Testis (tissue), 3 donors: ENCODE data around the gene TFPT. TPM values are rescaled to one million over a fixed set of nuclear protein-coding genes. Genes with fewer than 3 reads are reported as not detected.

ENCODE experiments used
- DNase-seq: peaks from one replicate; pipeline ENCODE4 v3.0.0-alpha.2; 2019
- H3K27ac ChIP-seq, 2 donors: fragments of 200-600 bp; sonication (generic); one replicate each; pipeline ENCODE4 v1.5.1; 2019
- H3K27me3 ChIP-seq: fragments of 200-600 bp; sonication (generic); one replicate; pipeline ENCODE4 v1.5.1; 2019
- H3K36me3 ChIP-seq: fragments of 200-600 bp; sonication (generic); one replicate; pipeline ENCODE4 v1.5.1; 2017; ENCODE audit warnings: low read depth; ENCODE audit errors: missing control alignments
- H3K4me1 ChIP-seq: fragments of 200-600 bp; sonication (generic); one replicate; pipeline ENCODE4 v1.5.1; 2019
- H3K4me3 ChIP-seq, 2 donors: fragments of 200-600 bp; sonication (generic); one replicate each; pipeline ENCODE4 v1.5.1; 2017 to 2019
- H3K9me3 ChIP-seq: fragments of 200-600 bp; sonication (generic); one replicate; pipeline ENCODE4 v1.5.1; 2017
- POLR2A ChIP-seq: fragments of 450-650 bp; IDR thresholded peaks from one replicate; pipeline ENCODE4 v1.6.1; 2017; ENCODE audit warnings: antibody characterized with exemption, mild to moderate bottlenecking, moderate library complexity
- WGBS, 2 donors: methylation state at CpG; one replicate each; pipeline ENCODE4 v1.1.5; 2018; 5-methylcytosine and 5-hydroxymethylcytosine counted together
- intact Hi-C: fragments of 100-400 bp; cut with DNase I; formaldehyde crosslinking; loops from one replicate; pipeline ENCODE4 v1.15.1; 2023; ENCODE audit warnings: low total_unique reads
- polyA plus RNA-seq: library from polyadenylated mRNA; stranded (reverse); fragments of 350-450 nt; fragmentation: Illumina TruSeq; extraction: RNeasy Lipid Tissue Mini Kit (QIAGEN cat#74804); gene quantifications from one replicate; pipeline ENCODE4 v1.2.3, GENCODE V29; 2014; ENCODE audit warnings: low read depth, low replicate concordance; ENCODE audit not compliant: insufficient read depth
- total RNA-seq, 2 donors: library from RNA; depleted of rRNA; stranded (reverse); fragments of >200 nt; gene quantifications; one replicate each; pipeline ENCODE4 v1.2.3, GENCODE V29; 2016
- TF ChIP-seq, protein P1 (sequence below), 3 experiments: fragments of 450-650 bp in 2 of 3; fragments of 200-600 bp in 1 of 3; sonication (generic) in 1 of 3; IDR thresholded peaks; one replicate each; pipeline ENCODE4 v1.5.1; 2016 to 2019; ENCODE audit warnings: antibody characterized with exemption in 3 of 3, mild to moderate bottlenecking in 2 of 3, moderate library complexity in 1 of 3

The TFPT gene
- total and polyA plus RNA-seq, 3 donors from 2014 or later = 11.2 to 16.0 (median 12.9) TPM

DNA sequence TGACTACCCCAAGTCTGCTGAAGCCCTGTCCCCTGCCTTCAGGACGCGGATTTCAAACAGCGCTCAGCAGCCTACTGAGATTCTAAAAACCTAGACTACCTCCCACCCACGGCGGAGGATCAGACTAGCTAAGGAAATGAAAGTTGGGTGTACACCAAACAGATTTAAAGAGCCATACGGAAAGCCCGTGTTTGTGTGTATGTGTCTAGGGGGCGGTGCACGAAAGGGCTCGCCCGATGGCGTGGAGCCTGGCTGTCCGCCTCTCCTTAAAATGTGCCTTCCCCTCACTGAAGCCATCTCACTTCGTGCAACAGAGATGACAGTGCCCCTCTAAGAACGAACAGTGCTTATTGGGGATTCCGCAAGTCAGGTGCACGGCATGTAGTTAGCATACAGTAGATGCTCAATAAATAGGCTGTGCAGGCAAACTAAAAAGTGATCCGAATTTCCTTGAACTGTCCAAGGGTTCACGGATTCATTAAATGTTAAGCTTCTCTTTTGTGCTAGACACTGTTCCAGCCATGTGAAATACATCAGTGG, 43.4 kb upstream of the TFPT start:
- TF ChIP-seq POLR2A = no peak
- TF ChIP-seq, protein P1, sequence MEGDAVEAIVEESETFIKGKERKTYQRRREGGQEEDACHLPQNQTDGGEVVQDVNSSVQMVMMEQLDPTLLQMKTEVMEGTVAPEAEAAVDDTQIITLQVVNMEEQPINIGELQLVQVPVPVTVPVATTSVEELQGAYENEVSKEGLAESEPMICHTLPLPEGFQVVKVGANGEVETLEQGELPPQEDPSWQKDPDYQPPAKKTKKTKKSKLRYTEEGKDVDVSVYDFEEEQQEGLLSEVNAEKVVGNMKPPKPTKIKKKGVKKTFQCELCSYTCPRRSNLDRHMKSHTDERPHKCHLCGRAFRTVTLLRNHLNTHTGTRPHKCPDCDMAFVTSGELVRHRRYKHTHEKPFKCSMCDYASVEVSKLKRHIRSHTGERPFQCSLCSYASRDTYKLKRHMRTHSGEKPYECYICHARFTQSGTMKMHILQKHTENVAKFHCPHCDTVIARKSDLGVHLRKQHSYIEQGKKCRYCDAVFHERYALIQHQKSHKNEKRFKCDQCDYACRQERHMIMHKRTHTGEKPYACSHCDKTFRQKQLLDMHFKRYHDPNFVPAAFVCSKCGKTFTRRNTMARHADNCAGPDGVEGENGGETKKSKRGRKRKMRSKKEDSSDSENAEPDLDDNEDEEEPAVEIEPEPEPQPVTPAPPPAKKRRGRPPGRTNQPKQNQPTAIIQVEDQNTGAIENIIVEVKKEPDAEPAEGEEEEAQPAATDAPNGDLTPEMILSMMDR (IDR thresholded peaks at IDR 0.05) = no peak
- H3K27ac ChIP-seq = peak overlapping the region; percentile 93 to 97
- WGBS, 2 donors = 7% methylated on average over 19 of the region's 19 CpGs
- peak overlapping the region; percentile 76 to 78 for H3K4me3 ChIP-seq
- intact Hi-C loops = no loop called here
- no peaks in the 10 kb centered on the region for H3K27me3 ChIP-seq
- no peaks in the 10 kb centered on the region for H3K9me3 ChIP-seq
- H3K36me3 ChIP-seq = no peaks in the 10 kb centered on the region
- H3K4me1 ChIP-seq = peaks cover 20% of the 10 kb centered on the region
- no peak for DNase-seq

DNA sequence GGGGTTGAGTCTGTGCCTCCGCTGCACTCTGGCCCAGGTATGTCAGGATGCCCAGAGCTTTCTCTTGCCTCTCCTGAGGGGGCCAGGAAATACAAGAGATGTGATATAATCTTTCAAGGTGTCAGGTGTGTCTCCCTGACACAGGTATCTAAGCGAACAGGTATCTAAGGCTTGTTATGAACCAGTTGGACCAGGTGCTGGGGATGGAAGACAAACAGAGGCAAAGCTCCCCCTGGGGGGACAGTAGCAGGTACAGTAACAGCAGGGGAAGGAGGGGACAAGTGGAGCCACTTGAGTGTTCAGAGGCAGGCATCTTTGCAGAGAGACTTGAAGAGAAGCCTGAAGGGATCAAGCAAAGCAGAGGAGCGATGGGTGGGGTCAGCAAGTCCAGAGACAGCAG, 41.5 kb upstream of the TFPT start:
- 92 to 93% methylated on average over 2 to 3 of the region's 3 CpGs for WGBS, 2 donors
- Histone ChIP-seq H3K4me1 (peaks cover 20% of the 10 kb centered on the region), H3K4me3 (no peak overlapping the region), H3K27me3 (no peaks in the 10 kb centered on the region), H3K9me3 (no peaks in the 10 kb centered on the region), H3K36me3 (no peaks in the 10 kb centered on the region), H3K27ac (no peak overlapping the region)
- TF ChIP-seq, protein P1 (IDR thresholded peaks at IDR 0.05) = no peak
- TF ChIP-seq POLR2A = no peak
- no peak for DNase-seq
- intact Hi-C loops = no loop called here

DNA sequence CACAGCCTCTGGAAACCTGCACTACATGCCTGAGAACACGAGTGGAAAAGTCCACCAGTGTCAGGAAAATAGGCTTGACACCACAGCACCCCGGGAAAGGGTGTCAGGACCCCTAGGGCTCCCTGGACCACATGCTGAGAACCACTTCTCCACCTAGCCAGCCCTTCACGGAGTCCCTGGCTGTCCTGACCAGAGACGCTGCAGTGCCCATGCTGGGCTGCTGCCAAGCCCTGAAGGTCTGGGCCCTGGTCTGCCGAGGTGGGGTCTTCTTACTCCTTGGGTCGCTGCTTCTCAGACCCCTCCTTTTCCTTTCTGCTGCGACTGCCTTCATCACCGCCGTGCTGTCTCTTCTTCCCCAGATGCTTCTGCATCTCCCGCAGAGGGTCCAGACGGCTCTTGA, 41.0 kb upstream of the TFPT start:
- WGBS, 2 donors = 73 to 77% methylated on average over 9 to 11 of the region's 11 CpGs
- Histone ChIP-seq H3K4me1 (peaks cover 20% of the 10 kb centered on the region), H3K36me3 (no peaks in the 10 kb centered on the region), H3K9me3 (no peaks in the 10 kb centered on the region), H3K4me3 (no peak overlapping the region), H3K27me3 (no peaks in the 10 kb centered on the region), H3K27ac (no peak overlapping the region)
- TF ChIP-seq, protein P1 (IDR thresholded peaks at IDR 0.05) = no peak
- TF ChIP-seq POLR2A = no peak
- intact Hi-C loops = no loop called here
- DNase-seq = no peak

DNA sequence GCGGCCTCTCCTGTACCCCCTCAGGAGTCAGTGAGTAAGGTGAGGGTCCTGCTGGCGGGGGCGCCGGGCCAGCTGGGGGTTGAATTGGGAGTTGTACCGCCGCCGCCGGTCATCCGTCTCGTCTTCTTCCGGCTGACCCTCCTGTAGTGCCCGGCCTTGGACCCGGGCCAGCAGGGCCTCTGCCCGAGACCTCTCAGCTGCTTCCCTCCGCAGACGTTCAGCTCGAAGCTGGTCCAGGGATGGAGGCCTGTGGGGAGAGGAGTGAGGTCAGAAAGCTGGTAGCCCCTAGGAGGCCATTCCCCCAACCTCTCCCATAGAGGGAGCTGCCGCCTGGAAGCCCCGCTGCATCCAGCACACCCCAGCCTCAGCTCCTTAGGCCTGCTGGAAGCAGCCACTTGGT, 40.2 kb upstream of the TFPT start:
- no peaks in the 10 kb centered on the region for H3K36me3 ChIP-seq
- WGBS, 2 donors = 55 to 78% methylated on average over 16 to 19 of the region's 19 CpGs
- H3K4me1 ChIP-seq = peaks cover 14% of the 10 kb centered on the region
- no peak overlapping the region for H3K27ac ChIP-seq
- no peaks in the 10 kb centered on the region for H3K27me3 ChIP-seq
- H3K4me3 ChIP-seq = no peak overlapping the region
- no peaks in the 10 kb centered on the region for H3K9me3 ChIP-seq
- no peak for TF ChIP-seq POLR2A
- TF ChIP-seq, protein P1 (IDR thresholded peaks at IDR 0.05) = no peak
- DNase-seq = no peak
- intact Hi-C loops = no loop called here
